ENCODE results near the gene SBK1.
"Not testable (repeated sequence)": the region's sequence is repeated elsewhere in the genome, so short reads cannot be mapped to it uniquely, and the experiment has no call there.

The SBK1 gene
- long read RNA-seq, donor 1, full-length matches to known transcripts = 4 of 4 reads
- long read RNA-seq, donor 1, partial matches to known transcripts = 0 of 4 reads
- long read RNA-seq, donor 1, other reads (novel, unspliced or antisense) = 0 of 4 reads
- long read RNA-seq, donor 2, full-length matches to known transcripts = 2 of 2 reads
- long read RNA-seq, donor 2, partial matches to known transcripts = 0 of 2 reads
- long read RNA-seq, donor 2, other reads (novel, unspliced or antisense) = 0 of 2 reads
- long read RNA-seq, donor 3, full-length matches to known transcripts = 2 of 2 reads
- long read RNA-seq, donor 3, partial matches to known transcripts = 0 of 2 reads
- long read RNA-seq, donor 3, other reads (novel, unspliced or antisense) = 0 of 2 reads
- long read RNA-seq, donor 4, full-length matches to known transcripts = 18 of 18 reads
- long read RNA-seq, donor 4, partial matches to known transcripts = 0 of 18 reads
- long read RNA-seq, donor 4, other reads (novel, unspliced or antisense) = 0 of 18 reads
- long read RNA-seq, donor 5, full-length matches to known transcripts = 4 of 4 reads
- long read RNA-seq, donor 5, partial matches to known transcripts = 0 of 4 reads
- long read RNA-seq, donor 5, other reads (novel, unspliced or antisense) = 0 of 4 reads
- long read RNA-seq, donor 6, full-length matches to known transcripts = 8 of 8 reads
- long read RNA-seq, donor 6, partial matches to known transcripts = 0 of 8 reads
- long read RNA-seq, donor 6, other reads (novel, unspliced or antisense) = 0 of 8 reads
- long read RNA-seq, donor 7 = 0 reads
- long read RNA-seq, donor 8, full-length matches to known transcripts = 7 of 7 reads
- long read RNA-seq, donor 8, partial matches to known transcripts = 0 of 7 reads
- long read RNA-seq, donor 8, other reads (novel, unspliced or antisense) = 0 of 7 reads

GRCh38 chr16:28291651-28292626 lies at the start of gene SBK1:
Gene SBK1, plus strand, starts transcription at chr16:28292525. Its CDS starts 24,867 bp downstream, at chr16:28317392.
- DNase-seq = peak; percentile 76

- DNase-seq = not testable (repeated sequence)
Observed at GRCh38 chr16:28249483-28249882, 42.8 kb upstream of the SBK1 start.

- no peak for DNase-seq
Observed at GRCh38 chr16:28250999-28251398, 41.3 kb upstream of the SBK1 start.

- no peak for DNase-seq
Observed at GRCh38 chr16:28254158-28254557, 38.2 kb upstream of the SBK1 start.

- DNase-seq = no peak
Observed at GRCh38 chr16:28255838-28256237, 36.5 kb upstream of the SBK1 start.

GRCh38 chr16:28257256-28257655 lies 35.1 kb upstream of the SBK1 start:
- DNase-seq = no peak

DNA sequence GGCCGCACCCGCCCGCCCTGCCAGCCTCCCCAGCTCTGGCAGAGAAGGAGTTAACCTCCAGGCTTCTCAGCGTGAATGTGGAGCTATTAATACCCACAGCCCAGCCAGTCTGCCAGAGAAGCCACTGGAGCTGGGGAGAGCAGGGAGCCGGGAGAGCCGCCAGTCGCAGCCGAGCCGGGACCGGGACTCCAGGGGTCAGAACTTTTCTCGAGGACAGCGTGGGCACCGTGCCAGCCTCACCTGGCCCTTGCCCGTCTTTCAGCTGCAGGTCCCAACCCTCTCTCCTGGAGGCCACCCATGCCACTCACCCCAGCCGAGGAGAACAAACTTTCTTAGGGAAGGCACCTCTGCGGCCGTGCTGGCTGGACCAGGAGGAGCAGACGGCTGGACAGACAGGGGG lies 33.8 kb upstream of the SBK1 start:
- DNase-seq = peak; percentile 61

GRCh38 chr16:28259091-28259780 lies 33.1 kb upstream of the SBK1 start:
- peak; percentile 22 for DNase-seq

- no peak for DNase-seq
Observed at GRCh38 chr16:28259781-28260150, 32.6 kb upstream of the SBK1 start.

DNA sequence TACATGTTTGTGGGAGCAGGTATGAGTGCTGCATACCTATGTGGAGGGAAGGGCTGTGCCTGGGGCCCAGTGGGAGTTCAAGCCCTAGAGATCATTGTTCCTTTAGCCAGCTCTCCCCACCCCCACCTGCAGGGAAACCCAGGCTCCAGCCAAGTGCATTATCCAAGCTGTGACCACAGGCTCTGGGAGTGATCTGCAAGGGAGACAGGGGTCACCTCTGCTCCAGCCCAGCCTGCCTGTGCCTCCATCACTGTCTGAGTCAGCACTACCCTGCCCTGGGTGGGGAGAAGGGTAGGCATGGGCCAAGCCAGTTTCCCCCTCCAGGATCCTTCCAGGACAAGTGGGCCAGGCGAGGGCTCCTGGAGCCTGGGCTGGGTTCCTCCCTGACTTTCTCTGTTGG lies 32.1 kb upstream of the SBK1 start:
- DNase-seq = no peak

DNA sequence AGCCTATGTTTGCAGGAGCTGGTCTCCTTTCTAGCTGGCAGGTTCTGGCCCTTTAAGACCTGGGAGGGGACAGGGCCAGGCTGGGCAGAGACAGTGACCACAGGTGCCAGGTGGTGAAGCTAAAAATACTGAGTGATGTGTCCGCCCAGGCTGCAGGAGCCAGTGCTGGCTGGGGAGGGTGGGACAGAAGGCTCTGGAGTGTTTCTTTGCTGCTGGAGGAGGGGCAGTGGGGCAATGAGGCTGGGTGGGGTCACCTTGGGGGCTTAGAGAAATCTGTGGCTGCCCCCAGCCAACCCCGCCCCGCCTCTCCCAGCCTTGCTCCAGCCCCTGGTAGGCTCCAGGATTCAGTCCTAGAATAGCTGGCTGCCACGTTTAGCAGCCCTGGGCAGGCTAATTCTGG lies 30.4 kb upstream of the SBK1 start:
- no peak for DNase-seq

- DNase-seq = no peak
Observed at GRCh38 chr16:28263305-28263704, 29.0 kb upstream of the SBK1 start.

DNA sequence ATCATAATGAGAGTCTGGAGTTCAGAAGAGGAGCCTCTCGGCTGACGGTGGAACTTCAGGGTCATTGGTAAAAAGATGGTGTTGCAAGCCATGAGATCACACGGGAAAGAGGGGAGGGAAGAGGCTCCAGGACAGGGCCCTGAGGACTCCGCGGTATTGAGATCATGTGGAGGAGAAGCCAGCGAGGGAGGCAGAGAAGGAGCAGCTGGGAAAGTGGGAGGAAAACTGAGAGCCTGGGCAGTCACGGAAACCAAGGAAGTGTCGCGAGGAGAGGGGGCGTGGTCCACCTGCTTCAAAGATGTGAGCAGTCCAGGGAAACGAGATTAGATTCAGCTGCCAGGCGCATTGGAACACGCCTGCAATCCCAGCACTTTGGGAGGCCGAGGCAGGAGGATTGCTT lies 27.7 kb upstream of the SBK1 start:
- peak; percentile 42 for DNase-seq

- DNase-seq = no peak
Observed at GRCh38 chr16:28265822-28266221, 26.5 kb upstream of the SBK1 start.

- DNase-seq = no peak
Observed at GRCh38 chr16:28267356-28267755, 25.0 kb upstream of the SBK1 start.

DNA sequence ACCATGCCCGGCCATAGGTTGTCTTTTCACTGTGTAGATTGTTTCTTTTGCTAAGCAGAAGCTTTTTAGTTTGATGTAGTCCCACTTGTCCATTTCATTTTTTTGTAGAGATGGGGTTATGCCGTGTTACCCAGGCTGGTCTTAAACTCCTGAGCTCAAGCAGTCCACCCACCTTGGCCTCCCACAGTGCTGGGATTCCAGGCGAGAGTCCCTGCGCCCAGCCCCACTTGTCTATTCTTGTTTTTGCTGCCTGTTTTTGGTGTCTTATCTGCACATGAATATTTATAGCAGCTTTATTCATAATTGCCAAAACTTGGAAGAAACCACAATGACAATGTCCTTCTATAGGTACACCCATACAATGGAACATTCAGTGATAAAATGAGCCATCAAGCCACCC lies 18.8 kb upstream of the SBK1 start:
- DNase-seq = no peak

DNA sequence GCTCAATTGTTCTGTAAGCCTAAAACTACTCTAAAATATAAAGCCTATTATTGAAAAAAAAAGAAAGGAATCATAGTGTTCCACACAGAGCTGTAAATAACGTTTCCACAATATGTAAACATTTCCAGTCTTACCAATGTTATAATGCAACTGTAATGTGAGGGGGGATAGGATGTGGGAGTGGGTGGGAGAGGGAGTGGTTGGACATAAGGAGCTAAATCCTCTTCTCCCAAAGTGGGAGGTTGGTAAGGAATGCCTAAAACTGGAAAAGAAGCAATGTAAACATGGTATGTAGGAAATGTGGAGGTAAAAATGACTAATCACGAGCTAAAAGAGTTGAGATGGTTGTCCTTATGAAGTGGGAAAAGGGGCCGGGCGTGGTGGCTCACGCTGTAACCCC lies 17.6 kb upstream of the SBK1 start:
- DNase-seq = no peak

DNA sequence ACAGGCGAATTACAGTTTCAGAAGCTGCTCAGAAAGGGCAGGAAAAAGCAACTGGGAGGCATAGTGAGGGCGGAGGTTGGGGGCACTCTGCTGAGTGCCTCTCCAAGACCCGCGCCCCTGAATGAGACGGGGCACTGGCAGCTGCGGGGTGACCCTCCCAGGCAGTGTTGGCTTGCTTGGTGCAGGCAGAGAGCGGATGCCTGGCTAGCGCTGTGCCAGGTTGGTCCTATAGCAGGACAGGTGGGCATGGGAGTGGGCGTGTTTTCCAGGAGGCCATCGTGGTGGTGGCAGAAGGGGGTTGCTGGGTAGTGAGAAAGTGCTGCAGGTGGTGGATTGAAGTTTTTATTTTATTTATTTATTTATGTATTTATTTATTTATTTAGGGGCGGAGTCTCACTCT lies 16.0 kb upstream of the SBK1 start:
- no peak for DNase-seq

GRCh38 chr16:28277537-28278388 lies 14.6 kb upstream of the SBK1 start:
- peak; percentile 90 for DNase-seq

DNA sequence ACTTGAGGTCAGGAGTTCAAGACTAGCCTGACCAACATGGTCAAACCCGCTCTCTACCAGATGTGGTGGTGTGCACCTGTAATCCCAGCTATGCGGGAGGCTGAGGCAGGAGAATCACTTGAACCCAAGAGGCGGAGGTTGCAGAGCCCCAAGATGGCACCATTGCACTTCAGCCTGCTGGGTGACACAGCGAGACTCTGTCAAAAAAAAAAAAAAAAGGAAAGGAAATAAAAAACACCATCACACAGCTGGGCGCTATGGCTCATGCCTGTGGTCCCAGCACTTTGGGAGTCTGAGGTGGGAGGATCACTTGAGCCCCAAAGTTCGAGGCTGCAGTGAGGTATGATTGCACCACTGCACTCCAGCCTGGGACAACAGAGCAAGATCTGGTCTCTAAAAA lies 13.3 kb upstream of the SBK1 start:
- DNase-seq = no peak
